Lower lobe of right lung (tissue), 2 donors: Measurements from ENCODE around the gene UIMC1. TPM values are rescaled to one million over a fixed set of nuclear protein-coding genes. Genes with fewer than 3 reads are reported as not detected.

Experiments
- ATAC-seq, 2 donors: fragments of 200-7000 bp; cut with Tn5 transposase; one replicate each; pipeline ENCODE4 v1.9.1; 2020 to 2022; ENCODE audit warnings: mild to moderate bottlenecking in 2 of 2, moderate library complexity in 2 of 2
- DNase-seq: peaks from one replicate; pipeline ENCODE4 v3.0.0-alpha.2; 2020
- H3K27ac ChIP-seq: fragments of 200-600 bp; one replicate; pipeline ENCODE4 v1.8.0; 2022
- H3K27me3 ChIP-seq: fragments of 200-600 bp; one replicate; pipeline ENCODE4 v1.8.0; 2022; ENCODE audit warnings: low read depth
- H3K36me3 ChIP-seq: fragments of 200-600 bp; one replicate; pipeline ENCODE4 v1.8.0; 2022; ENCODE audit warnings: mild to moderate bottlenecking
- H3K4me1 ChIP-seq: fragments of 200-600 bp; one replicate; pipeline ENCODE4 v1.8.0; 2022
- H3K4me3 ChIP-seq: fragments of 200-600 bp; one replicate; pipeline ENCODE4 v1.8.0; 2022; ENCODE audit warnings: mild to moderate bottlenecking
- H3K9me3 ChIP-seq: fragments of 200-600 bp; one replicate; pipeline ENCODE4 v1.8.0; 2022
- intact Hi-C: fragments of 100-400 bp; cut with DNase I; formaldehyde crosslinking; loops from one replicate; pipeline ENCODE4 v1.11.0; 2022
- total RNA-seq: library from RNA; stranded (reverse); fragmentation: NEBNext Ultra II Directional; extraction: Animal tissue kit (Norgen Biotek cat#: 25700); gene quantifications from one replicate; pipeline ENCODE4 v1.2.1, GENCODE V29; 2021
- TF ChIP-seq, protein P1 (sequence below): fragments of 200-600 bp; IDR thresholded peaks from one replicate; pipeline ENCODE4 v1.8.0; 2022; ENCODE audit warnings: antibody characterized with exemption, mild to moderate bottlenecking
- donor health status: DM: no; HTN: yes; CAD: no; lungs with severe emphysema.

The UIMC1 gene
- total RNA-seq, 1 donor from 2014 or later: 39.1 TPM

DNA sequence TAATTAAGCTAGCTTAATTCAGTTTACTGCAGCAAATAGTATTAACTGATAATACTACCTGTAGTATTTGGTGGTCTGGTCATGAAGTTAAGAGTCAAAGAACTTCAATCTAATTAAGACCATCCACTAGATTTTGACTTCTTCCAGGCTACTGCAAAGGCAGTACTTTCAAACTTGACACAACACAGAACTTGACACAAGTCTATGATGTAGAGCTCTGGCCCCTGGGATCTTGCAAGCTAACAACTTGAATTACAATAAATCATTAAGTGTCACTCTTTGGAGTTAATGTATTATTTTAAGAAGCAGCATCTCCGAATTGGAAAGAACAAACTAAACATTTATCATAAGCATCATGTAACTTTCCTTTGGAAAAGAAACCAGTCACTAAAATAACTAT, 40.9 kb downstream of the UIMC1 start:
- H3K27ac ChIP-seq: no peak overlapping the region
- H3K4me3 ChIP-seq: no peak overlapping the region
- no peaks in the 10 kb centered on the region for H3K27me3 ChIP-seq
- H3K9me3 ChIP-seq: no peaks in the 10 kb centered on the region
- DNase-seq (no peak), ATAC-seq (no peak)
- H3K36me3 ChIP-seq: peaks cover 44% of the 10 kb centered on the region
- intact Hi-C loops: no loop called here
- no peaks in the 10 kb centered on the region for H3K4me1 ChIP-seq
- TF ChIP-seq, protein P1, sequence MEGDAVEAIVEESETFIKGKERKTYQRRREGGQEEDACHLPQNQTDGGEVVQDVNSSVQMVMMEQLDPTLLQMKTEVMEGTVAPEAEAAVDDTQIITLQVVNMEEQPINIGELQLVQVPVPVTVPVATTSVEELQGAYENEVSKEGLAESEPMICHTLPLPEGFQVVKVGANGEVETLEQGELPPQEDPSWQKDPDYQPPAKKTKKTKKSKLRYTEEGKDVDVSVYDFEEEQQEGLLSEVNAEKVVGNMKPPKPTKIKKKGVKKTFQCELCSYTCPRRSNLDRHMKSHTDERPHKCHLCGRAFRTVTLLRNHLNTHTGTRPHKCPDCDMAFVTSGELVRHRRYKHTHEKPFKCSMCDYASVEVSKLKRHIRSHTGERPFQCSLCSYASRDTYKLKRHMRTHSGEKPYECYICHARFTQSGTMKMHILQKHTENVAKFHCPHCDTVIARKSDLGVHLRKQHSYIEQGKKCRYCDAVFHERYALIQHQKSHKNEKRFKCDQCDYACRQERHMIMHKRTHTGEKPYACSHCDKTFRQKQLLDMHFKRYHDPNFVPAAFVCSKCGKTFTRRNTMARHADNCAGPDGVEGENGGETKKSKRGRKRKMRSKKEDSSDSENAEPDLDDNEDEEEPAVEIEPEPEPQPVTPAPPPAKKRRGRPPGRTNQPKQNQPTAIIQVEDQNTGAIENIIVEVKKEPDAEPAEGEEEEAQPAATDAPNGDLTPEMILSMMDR: no peak

DNA sequence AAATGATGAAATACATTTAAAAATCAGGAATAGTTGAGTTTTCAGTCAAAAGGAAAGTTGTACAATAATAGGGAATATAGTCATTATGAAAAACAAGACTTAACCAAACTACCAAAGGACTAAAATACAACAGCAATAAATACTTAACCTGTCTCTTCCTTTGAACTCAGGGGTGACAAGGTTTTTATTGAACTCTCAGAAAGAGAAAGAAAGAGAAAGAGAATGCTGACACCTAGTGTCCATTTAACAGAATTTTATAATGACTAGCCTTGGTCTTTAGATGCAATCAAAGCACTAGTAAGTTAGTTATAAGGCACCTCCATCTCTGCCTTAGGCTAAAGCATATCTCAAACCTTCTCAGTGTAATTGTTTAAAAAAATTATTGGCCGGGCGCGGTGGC, 47.5 kb downstream of the UIMC1 start:
- H3K27me3 ChIP-seq: no peaks in the 10 kb centered on the region
- H3K4me3 ChIP-seq: no peak overlapping the region
- DNase-seq (no peak), ATAC-seq (no peak)
- H3K36me3 ChIP-seq: peaks cover 40% of the 10 kb centered on the region
- no peak overlapping the region for H3K27ac ChIP-seq
- TF ChIP-seq, protein P1: peak; percentile 54
- peaks cover 8% of the 10 kb centered on the region for H3K4me1 ChIP-seq
- intact Hi-C loops: no loop called here
- no peaks in the 10 kb centered on the region for H3K9me3 ChIP-seq

DNA sequence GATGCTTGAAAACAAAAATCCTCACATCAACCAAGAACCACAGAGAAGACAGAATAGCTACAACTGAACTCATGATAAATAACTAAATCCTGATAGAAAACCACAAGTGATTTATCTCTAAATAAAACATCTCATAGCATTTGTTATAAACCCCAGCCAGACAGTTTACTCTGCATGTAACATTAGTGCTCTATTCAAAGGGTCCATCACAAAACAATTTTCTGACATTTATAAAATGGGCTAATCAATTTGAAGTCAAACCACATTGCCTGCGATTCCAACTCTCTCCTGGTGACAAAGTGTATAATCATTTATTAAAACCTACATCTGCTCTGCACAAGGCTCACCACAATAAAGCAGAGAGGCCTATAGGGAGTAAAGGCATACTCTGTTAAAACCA, 49.8 kb downstream of the UIMC1 start:
- Histone ChIP-seq H3K9me3 (no peaks in the 10 kb centered on the region), H3K36me3 (peaks cover 59% of the 10 kb centered on the region), H3K4me3 (no peak overlapping the region), H3K27ac (no peak overlapping the region), H3K27me3 (no peaks in the 10 kb centered on the region), H3K4me1 (peaks cover 8% of the 10 kb centered on the region)
- no peak for DNase-seq
- no peak for ATAC-seq
- intact Hi-C loops: no loop called here
- TF ChIP-seq, protein P1: no peak

- intact Hi-C loops: no loop called here
- Histone ChIP-seq H3K27ac (no peak overlapping the region), H3K36me3 (peaks cover 66% of the 10 kb centered on the region), H3K4me3 (no peak overlapping the region), H3K27me3 (no peaks in the 10 kb centered on the region), H3K4me1 (peaks cover 8% of the 10 kb centered on the region), H3K9me3 (no peaks in the 10 kb centered on the region)
- TF ChIP-seq, protein P1: no peak
- ATAC-seq (no peak), DNase-seq (no peak)
Observed at GRCh38 chr5:176955895-176956294, 50.7 kb downstream of the UIMC1 start.

- intact Hi-C loops: no loop called here
- Histone ChIP-seq H3K27me3 (no peaks in the 10 kb centered on the region), H3K9me3 (no peaks in the 10 kb centered on the region), H3K27ac (no peak overlapping the region), H3K4me3 (no peak overlapping the region), H3K4me1 (peaks cover 8% of the 10 kb centered on the region), H3K36me3 (peaks cover 84% of the 10 kb centered on the region)
- DNase-seq (no peak), ATAC-seq (no peak)
- TF ChIP-seq, protein P1: no peak
Observed at GRCh38 chr5:176954050-176954449, 52.5 kb downstream of the UIMC1 start.
